Stimulated activated CD4-positive, alpha-beta T cell treated with anti-CD3 and anti-CD28 coated beads, Interleukin-4, amount 100 ng/mL, for 24 hours (primary cell): ENCODE data around the gene SPPL3.
A peak's percentile ranks its signal among the peaks of the same experiment; 100 is the strongest.

ENCODE experiments used
- DNase-seq: peaks from one replicate; pipeline ENCODE4 v3.0.0-alpha.2; 2020

Gene SPPL3

DNA sequence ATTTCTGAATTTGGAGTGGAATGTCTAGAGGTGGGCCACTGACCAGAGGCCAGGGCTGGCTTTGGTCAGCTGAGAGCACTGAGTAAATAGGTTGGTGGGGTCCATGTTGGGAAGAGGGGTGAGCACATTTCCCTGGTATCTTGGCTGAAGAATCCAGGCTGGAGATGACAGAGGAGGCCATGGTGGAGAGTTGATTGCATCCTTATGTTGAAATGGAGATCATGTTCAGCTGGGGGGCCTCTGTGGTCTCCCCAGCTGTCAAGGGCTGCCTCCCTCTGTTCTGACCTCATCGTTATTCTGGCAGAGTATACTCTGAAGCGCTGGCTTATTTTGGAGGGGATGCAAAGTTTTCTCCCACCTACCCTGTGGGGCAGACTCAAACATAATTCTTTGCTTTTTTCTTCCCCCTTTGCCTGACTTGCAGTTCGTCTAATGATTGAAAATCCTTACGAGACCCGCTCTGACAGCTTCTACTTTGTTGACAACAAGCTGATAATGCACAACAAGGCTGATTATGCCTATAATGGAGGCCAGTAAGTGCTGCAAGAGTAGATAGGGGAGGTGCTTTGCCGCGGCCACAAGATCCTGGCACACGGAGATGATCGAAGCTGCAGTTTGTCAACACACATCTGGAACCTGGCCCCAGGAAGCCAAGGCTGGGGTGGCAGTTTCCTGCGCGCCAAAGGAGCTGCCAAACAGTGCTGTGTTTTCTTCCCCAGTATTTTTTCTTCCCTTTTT is 184.5 kb downstream of the SPPL3 start:
- DNase-seq, result no peak

- DNase-seq, result no peak
Measured at GRCh38 chr12:120719072-120719471, 185.1 kb downstream of the SPPL3 start.

GRCh38 chr12:120718055-120718454 is 186.1 kb downstream of the SPPL3 start:
- DNase-seq, result no peak

GRCh38 chr12:120713861-120714482 is 190.2 kb downstream of the SPPL3 start:
- peak; percentile 84 for DNase-seq

- no peak for DNase-seq
Measured at GRCh38 chr12:120712610-120713009, 191.5 kb downstream of the SPPL3 start.
